ENCODE data around the gene RIMBP2.
A peak's percentile ranks its signal among the peaks of the same experiment; 100 is the strongest.

The RIMBP2 gene

DNA sequence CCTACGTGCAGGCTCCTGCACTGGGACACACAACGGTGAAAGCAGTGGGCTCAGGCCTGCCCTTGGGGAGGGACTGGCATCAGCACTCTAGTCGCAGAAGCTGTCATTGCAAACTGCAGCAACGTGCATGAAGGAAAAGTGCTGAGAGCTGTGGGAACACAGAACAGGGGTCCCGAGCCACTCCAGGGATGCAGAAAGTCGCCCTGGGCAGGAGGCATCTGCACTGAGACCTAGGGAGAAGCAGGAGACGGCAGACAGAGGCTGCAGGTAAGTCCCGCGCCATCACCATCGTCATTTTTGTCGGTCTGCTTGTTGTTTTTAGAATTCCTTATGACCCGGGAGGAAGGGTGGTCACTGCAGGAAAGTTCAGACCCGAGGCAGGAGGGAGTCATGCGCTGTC lies 21.6 kb upstream of the RIMBP2 start:
- Histone ChIP-seq H3K4me2 (no peak overlapping the region), H4K20me1 (no peaks in the 10 kb centered on the region), H3K4me1 (no peaks in the 10 kb centered on the region), H3K9ac (no peak overlapping the region), H3K27me3 (no peaks in the 10 kb centered on the region), H3K9me3 (peaks cover 29% of the 10 kb centered on the region), H3K27ac (no peak overlapping the region), H3K36me3 (no peaks in the 10 kb centered on the region), H3K4me3 (no peak overlapping the region)
- TF ChIP-seq Cebpa-rat (IDR thresholded peaks at IDR 0.05) = no peak

DNA sequence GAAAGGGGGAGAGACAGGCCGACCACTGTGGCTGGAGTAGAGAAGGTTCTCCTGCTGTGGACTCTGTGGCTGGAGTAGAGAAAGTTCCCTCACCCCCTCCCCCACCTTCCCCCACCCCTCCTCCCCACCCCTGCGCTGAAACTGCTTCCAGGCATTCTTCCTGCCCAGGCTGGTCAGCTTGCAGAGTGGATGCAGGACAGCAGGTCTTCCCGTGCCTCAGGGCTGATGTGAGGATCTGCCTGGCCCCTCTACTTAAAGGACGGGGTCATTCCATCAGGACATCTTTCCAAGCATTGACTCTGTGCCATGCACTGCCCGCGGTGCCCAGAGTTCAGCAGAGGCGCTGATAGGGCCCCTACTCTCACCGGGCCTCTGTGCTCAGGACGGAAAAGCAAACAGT lies 13.2 kb upstream of the RIMBP2 start:
- Histone ChIP-seq H3K4me2 (no peak overlapping the region), H3K27me3 (no peaks in the 10 kb centered on the region), H4K20me1 (no peaks in the 10 kb centered on the region), H3K9me3 (peaks cover 10% of the 10 kb centered on the region), H3K36me3 (no peaks in the 10 kb centered on the region), H3K4me3 (no peak overlapping the region), H3K27ac (no peak overlapping the region), H3K9ac (no peak overlapping the region), H3K4me1 (no peaks in the 10 kb centered on the region)
- no peak for TF ChIP-seq Cebpa-rat (IDR thresholded peaks at IDR 0.05)

GRCh38 chr12:130728158-130729058 lies 12.3 kb upstream of the RIMBP2 start:
- no peak for TF ChIP-seq Cebpa-rat (IDR thresholded peaks at IDR 0.05)
- Histone ChIP-seq H3K36me3 (no peaks in the 10 kb centered on the region), H3K27me3 (no peaks in the 10 kb centered on the region), H3K9ac (no peak overlapping the region), H3K9me3 (peaks cover 14% of the 10 kb centered on the region), H3K4me1 (no peaks in the 10 kb centered on the region), H3K4me2 (no peak overlapping the region), H4K20me1 (no peaks in the 10 kb centered on the region), H3K27ac (no peak overlapping the region), H3K4me3 (no peak overlapping the region)

GRCh38 chr12:130719263-130719859 lies 3.3 kb upstream of the RIMBP2 start:
- peaks cover 31% of the 10 kb centered on the region for H3K9me3 ChIP-seq
- H3K27me3 ChIP-seq = peaks cover 39% of the 10 kb centered on the region
- no peaks in the 10 kb centered on the region for H3K36me3 ChIP-seq
- no peak overlapping the region for H3K4me3 ChIP-seq
- H3K9ac ChIP-seq = no peak overlapping the region
- peaks cover 22% of the 10 kb centered on the region for H3K4me1 ChIP-seq
- no peak overlapping the region for H3K4me2 ChIP-seq
- no peak for TF ChIP-seq Cebpa-rat (IDR thresholded peaks at IDR 0.05)
- peaks cover 8% of the 10 kb centered on the region; the same call in 1 of the 2 replicates for H4K20me1 ChIP-seq
- H3K27ac ChIP-seq = no peak overlapping the region

GRCh38 chr12:130717752-130718151 lies 1.7 kb upstream of the RIMBP2 start:
- no peak for TF ChIP-seq Cebpa-rat (IDR thresholded peaks at IDR 0.05)
- peaks cover 20% of the 10 kb centered on the region for H3K9me3 ChIP-seq
- no peaks in the 10 kb centered on the region for H3K36me3 ChIP-seq
- no peak overlapping the region for H3K27ac ChIP-seq
- H4K20me1 ChIP-seq = peaks cover 8% of the 10 kb centered on the region; the same call in 1 of the 2 replicates
- H3K4me1 ChIP-seq = peaks cover 34% of the 10 kb centered on the region
- H3K27me3 ChIP-seq = peaks cover 52% of the 10 kb centered on the region
- H3K9ac ChIP-seq = no peak overlapping the region
- H3K4me3 ChIP-seq = no peak overlapping the region
- H3K4me2 ChIP-seq = no peak overlapping the region

- H3K27me3 ChIP-seq = peaks cover 52% of the 10 kb centered on the region
- peaks cover 8% of the 10 kb centered on the region; the same call in 1 of the 2 replicates for H4K20me1 ChIP-seq
- no peak overlapping the region for H3K4me2 ChIP-seq
- H3K9ac ChIP-seq = no peak overlapping the region
- H3K4me3 ChIP-seq = no peak overlapping the region
- H3K27ac ChIP-seq = no peak overlapping the region
- H3K4me1 ChIP-seq = peaks cover 34% of the 10 kb centered on the region
- no peaks in the 10 kb centered on the region for H3K36me3 ChIP-seq
- no peak for TF ChIP-seq Cebpa-rat (IDR thresholded peaks at IDR 0.05)
- H3K9me3 ChIP-seq = peaks cover 13% of the 10 kb centered on the region
Measured at GRCh38 chr12:130716969-130717366, 869 bp upstream of the RIMBP2 start.

DNA sequence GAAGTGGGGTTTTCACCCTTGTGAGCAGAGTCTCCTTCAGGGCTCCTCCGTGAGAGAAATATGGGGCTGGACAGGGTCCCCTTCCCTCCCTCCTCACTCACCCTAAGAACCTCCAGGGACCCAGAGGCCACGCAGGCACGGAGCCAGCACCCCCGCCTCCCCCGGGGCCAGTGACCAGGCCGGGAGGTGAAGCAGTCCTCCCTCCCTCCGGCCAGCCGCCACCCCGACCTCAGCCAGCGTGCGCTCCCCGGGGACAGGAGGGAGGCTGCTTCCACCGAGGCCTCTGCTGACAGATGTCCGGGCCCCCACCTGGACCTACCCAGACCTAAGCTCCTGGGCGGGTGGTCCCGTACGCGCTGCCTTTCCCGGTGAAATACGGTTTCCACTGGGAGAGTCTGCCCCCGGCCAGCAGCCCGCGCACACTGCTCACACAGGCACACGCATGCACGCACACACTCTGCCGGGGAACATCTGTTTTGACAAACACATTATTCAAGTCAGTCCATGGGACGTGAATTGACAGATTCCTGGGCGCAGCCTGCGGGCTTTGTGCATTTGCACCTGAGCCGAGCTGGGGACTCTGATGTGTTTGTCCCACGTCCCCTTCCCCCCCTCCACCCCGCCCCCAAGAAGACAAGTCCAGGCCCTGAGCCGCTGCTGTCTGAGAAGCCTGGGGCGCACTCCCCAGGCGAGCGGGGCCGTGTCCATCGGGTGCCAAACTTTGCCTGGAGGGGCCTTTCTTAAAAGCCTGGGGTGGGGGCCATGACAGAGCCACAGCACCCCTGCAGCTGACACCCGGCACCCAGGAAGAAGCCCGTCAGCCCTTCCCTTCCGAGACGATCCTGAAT lies 725 bp downstream of the RIMBP2 start:
- H3K4me3 ChIP-seq = peak overlapping the region; percentile 51

GRCh38 chr12:130714591-130715149 lies 1.4 kb downstream of the RIMBP2 start:
- peaks cover 10% of the 10 kb centered on the region for H3K9me3 ChIP-seq
- peaks cover 8% of the 10 kb centered on the region; the same call in 1 of the 2 replicates for H4K20me1 ChIP-seq
- no peak for TF ChIP-seq Cebpa-rat (IDR thresholded peaks at IDR 0.05)
- peaks cover 52% of the 10 kb centered on the region for H3K27me3 ChIP-seq
- no peak overlapping the region for H3K27ac ChIP-seq
- H3K4me3 ChIP-seq = peak overlapping the region; percentile 46
- H3K36me3 ChIP-seq = no peaks in the 10 kb centered on the region
- H3K9ac ChIP-seq = no peak overlapping the region
- H3K4me2 ChIP-seq = peak overlapping the region; percentile 69
- H3K4me1 ChIP-seq = peaks cover 34% of the 10 kb centered on the region

More for the DNA sequence above, 725 bp downstream of the RIMBP2 start:
- Histone ChIP-seq H3K36me3 (no peaks in the 10 kb centered on the region), H3K4me2 (peak overlapping the region; percentile 69), H3K4me1 (peaks cover 34% of the 10 kb centered on the region), H4K20me1 (peaks cover 8% of the 10 kb centered on the region; the same call in 1 of the 2 replicates), H3K9ac (no peak overlapping the region), H3K27me3 (peaks cover 52% of the 10 kb centered on the region), H3K27ac (no peak overlapping the region), H3K9me3 (peaks cover 10% of the 10 kb centered on the region)
- no peak for TF ChIP-seq Cebpa-rat (IDR thresholded peaks at IDR 0.05)

DNA sequence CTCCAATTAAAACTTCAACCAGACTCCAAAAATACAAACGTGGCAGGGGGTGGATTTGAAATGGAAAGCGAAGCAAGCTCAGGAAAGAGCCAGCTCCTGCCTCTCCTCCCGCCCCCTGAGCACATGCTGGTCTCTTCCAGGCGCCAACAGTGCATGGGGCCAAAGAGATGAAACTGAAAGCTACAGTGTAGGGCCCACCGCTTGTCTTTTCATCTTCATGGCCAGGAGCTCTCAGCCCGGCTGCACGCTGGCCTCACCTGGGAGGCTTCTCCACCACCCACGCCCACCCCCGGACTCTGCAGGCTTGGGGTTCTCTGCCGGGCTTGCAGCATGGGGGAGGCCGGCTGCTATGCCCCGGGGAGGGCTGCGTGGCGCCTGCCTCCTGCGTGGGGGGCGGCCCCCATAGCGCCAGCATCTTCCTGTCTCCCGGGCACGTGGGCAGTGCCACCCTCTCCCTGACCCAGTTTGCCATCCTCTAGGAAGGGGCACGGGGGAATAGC lies 2.0 kb downstream of the RIMBP2 start:
- Histone ChIP-seq H3K4me1 (peaks cover 37% of the 10 kb centered on the region), H3K27ac (no peak overlapping the region), H3K4me3 (peak overlapping the region; percentile 11; the same call in 1 of the 2 replicates), H3K9me3 (peaks cover 10% of the 10 kb centered on the region), H3K27me3 (peaks cover 52% of the 10 kb centered on the region), H3K9ac (no peak overlapping the region), H3K36me3 (no peaks in the 10 kb centered on the region), H4K20me1 (peaks cover 8% of the 10 kb centered on the region; the same call in 1 of the 2 replicates), H3K4me2 (peak overlapping the region; percentile 69)
- no peak for TF ChIP-seq Cebpa-rat (IDR thresholded peaks at IDR 0.05)

Measured in BLaER1 (cell line).